Suppressor macrophage (primary cell): ENCODE data around the gene SRGAP1.

ENCODE experiments used
- DNase-seq, 4 experiments: peaks; one replicate each; pipeline ENCODE4 v3.0.0-alpha.2; 2020 to 2022

Gene SRGAP1

DNA sequence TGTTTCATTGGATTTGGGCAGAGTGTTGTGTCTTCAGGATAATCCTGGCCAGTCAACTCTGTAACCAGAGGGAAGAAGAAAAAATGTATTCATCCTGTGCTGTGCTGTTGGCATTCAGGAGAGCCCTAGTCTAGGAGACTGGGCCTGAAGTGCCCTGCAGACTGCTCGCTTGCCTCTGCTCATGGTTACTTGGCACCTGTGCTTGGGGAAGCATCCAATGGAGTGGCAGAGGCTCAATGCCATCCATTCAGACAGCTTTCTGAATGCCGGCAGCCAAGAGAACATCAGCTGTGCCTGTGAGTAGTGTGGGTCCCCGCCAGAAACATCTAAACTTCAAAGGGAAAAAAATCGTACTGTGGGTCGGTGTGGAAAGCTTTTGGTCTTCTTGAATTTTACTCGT lies 124.2 kb downstream of the SRGAP1 start:
- DNase-seq, result no peak

- no peak for DNase-seq
These were observed 132.4 kb downstream of the SRGAP1 start for GRCh38 chr12:63976902-63977395.

- no peak for DNase-seq
These were observed 132.9 kb downstream of the SRGAP1 start for GRCh38 chr12:63977441-63977840.

- no peak for DNase-seq
These were observed 134.0 kb downstream of the SRGAP1 start for GRCh38 chr12:63978519-63978918.

DNA sequence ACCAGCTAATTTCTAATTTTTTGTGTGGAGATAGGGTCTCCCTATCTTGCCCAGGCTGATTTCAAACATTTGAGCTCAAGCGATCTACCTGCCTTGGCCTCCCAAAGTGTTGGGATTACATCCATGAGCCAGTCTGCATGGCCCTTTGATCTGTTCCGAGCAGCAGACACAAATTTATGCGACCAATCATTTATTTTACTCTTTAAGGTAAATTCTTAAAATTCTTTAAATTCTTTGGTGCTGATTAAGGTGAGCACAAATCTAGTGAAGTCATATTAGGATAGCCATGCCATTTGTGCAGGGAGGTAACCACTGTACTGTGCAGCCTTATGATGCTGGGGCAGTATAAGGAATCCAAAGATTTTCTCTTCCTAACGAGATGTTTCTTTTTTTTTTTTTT lies 135.7 kb downstream of the SRGAP1 start:
- DNase-seq, result no peak

GRCh38 chr12:63981343-63981742 lies 136.8 kb downstream of the SRGAP1 start:
- DNase-seq, result no peak

DNA sequence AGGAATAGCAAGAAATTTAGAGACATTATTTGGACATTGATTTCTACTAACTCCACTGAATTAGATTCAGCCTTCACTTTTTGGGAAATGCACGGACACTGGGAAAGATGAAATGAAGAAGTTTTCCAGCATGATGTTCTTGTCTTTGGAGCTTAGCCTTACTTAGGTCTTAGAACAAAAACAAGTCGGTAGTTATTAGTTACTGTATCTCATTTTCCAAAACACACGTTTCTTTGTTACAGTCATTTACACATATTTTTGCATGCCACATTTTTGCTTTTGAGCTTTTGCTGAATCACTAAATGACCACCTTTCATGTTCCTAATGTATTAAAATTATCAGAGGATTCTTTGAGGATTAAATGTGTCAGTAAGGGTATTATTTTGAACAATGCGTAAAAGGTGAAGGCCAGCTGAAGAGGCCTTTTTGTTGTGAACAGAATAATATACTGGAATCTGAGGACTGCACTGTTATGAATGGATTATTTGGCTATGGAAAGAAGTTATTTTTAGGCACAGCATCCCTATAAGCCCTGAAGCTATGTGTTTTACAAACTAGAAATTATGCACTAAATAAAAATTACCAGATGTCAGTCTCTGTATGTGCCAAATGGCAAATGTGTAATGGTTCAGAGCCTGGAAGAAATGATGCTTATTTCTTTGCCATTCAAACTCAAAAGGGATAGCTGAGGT lies 138.2 kb downstream of the SRGAP1 start:
- DNase-seq, result no peak

DNA sequence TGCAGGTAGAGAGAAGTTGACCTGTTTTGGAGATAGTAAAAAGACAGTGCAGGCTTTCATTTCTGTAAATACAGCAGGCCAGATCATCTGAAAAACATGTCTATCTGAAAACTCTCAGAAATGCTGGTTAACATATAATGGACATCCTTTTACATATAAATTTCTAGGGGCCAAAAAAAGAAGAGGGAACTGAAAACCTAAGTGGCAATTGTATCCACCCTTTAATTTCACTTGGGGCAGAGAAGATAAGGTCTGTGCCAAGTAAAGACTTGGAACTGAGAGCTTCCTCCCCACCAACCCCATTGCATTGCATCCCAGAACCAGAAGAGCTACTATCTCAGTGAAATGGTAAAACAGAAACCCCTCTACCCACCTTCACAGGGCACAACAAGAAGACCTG lies 141.0 kb downstream of the SRGAP1 start:
- no peak for DNase-seq

DNA sequence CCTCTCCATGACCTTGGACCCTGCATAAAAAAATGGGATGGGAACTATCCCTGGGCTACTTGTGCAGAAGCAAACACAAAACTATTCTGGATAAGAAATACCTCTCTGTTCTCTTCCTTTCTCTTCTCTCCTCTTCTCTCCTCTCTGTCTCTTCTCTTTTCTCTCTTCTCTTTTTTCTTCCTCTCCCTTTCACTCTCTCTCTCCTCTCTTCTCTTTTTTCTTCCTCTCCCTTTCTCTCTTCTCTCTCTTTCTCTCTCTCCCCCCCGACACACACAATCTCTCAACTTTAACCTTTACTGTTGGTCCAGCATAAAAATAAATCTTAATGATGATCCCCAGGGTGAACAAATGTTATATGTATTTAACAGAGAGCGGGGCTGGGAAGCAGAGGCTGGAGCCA lies 141.4 kb downstream of the SRGAP1 start:
- DNase-seq, result no peak

- no peak for DNase-seq
These were observed 144.9 kb downstream of the SRGAP1 start for GRCh38 chr12:63989301-63989845.

- DNase-seq, result no peak
These were observed 146.5 kb downstream of the SRGAP1 start for GRCh38 chr12:63990828-63991547.

DNA sequence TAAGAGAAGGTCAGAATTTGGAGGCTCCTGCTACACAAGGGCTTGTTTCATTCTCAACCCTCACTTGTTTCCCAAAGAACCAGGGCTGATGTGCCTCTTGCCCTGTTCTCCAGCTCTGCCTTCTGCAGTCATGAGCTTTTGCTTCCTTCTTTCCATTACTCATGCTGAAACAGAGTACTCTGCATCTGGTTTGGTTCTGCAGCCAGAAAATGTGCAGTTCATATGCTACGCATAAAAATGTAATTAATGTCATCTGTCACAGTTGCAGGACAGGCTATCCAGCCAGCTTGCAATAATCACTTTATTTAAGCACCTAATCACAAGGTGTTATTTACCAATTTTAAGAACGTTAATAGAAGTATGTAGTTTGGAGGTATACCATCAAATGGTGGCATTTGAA lies 150.2 kb downstream of the SRGAP1 start:
- peak in 1 of 4 experiments; percentile 7 for DNase-seq

GRCh38 chr12:63995512-63995911 lies 151.0 kb downstream of the SRGAP1 start:
- DNase-seq, result no peak

- DNase-seq, result no peak
These were observed 152.1 kb downstream of the SRGAP1 start for GRCh38 chr12:63996556-63996955.

DNA sequence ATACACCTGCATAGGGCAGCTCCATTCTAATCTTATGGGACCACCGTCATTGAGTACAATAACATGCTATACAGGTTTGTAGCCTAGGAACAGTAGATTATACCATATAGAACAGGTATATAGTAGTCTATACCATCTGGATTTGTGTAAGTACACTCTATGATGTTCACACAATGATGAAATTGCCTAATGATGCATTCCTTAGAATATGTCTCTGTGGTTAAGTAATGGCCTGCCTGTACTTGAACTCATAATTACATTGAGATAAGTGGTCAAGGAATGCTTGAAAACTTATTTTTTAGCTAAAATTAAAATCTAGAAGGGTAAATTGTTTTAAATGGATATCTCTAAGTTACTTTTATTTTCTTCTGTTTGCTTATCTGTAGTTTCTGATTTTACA lies 152.7 kb downstream of the SRGAP1 start:
- DNase-seq, result no peak

DNA sequence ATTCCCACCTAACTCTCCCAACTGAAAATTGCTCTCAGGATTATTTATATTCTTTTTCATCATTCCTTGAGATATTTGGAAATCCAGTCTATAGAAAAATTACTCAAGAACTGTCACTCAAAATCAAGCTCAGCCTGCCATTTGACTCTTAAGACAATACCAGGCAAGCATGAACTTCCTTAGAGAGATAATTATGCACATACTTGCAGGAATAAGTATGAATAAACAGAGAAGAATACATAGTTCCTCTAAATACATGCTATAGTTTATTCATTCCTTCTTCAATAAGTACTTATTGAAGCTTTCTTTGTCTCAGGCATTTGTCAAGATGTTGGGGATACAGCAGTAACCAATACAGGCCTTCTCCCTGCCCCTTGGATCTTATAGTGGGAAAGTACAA lies 154.1 kb downstream of the SRGAP1 start:
- DNase-seq, result no peak

DNA sequence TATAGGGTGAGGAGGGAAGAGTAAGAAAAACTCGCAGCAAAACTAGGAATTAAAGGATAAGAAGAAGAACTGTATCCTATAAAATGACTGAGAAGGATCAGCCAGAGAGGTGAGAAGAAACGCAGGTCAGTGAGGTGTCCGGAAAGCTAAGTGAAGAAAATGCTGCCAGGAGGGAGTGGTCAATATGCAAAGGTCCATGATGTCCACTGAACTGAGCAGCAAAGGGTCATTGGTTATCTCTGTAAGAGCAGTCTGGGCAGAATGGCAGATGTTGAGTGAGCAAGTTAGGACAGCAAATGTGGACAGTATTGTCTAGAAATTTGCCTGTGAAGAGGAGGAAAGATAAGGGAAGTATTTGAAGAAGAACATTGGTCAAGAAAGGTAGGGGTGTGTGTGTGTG lies 155.4 kb downstream of the SRGAP1 start:
- DNase-seq, result no peak

DNA sequence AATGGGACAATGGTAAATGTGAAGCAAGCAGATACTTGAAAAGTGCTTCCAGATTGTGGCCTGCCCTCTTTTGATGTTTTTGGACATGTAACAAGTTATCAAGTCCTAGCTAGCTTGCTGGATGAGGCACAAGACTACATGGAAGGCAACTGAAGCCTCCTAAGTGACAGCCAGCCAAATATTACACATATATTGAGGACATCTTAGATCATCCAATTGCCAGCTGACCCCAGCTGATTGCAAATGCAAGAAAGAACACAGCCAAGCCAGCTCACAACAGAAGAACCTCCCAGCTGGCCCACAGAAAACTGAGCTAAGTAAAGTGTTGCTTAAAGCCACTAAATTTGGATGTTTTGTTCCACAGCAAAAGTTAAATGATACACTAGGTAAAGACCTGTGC lies 156.9 kb downstream of the SRGAP1 start:
- DNase-seq, result peak in 1 of 4 experiments; percentile 13

DNA sequence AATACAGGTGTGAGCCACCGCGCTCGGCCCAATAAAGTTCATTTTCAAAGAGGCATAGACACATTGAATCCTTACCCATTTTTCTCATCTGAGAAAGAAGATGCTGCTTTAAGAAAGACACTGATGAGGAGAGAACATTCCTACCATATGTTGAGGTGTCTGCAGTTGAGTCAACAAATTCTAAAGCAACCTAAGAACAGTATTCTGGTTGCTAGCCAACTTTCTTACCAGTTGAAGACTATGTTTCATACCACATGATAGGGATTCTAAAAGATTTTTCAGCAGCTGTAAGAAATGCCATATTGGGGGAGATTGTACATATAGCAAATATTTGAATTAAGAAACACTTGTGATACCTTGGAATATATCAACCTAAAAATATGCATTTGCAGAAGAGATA lies 160.1 kb downstream of the SRGAP1 start:
- DNase-seq, result no peak

DNA sequence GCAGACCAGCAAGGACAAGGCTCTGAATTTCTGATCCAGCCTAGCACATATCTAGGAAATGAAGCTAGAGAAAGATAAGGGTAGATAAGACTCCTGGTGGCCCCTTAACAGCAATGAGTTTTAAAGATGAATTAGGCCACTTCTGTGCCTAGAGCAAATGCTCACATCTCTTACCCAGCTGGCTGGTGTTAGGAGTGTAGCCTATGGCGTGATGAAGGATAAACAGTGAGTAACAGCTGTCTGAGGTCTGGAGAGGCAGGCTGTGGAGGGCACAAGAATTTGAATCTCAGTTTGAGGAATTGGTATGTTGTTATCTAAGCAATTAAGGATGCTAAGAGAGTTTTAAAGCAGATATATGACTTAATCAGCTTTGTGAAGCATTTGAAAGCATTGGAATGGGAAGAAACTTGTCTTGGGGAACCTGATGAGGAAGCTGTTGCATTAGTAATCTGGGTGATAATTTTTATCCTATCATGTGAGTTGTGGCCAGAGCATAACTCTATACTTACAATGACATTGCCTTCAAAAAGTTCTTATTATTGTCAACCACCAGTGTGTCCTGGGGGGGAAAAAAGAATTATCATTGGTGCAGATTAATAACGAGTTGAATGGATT lies 161.8 kb downstream of the SRGAP1 start:
- peak; percentile 13 to 58 (median 41) for DNase-seq

- DNase-seq, result no peak
These were observed 163.4 kb downstream of the SRGAP1 start for GRCh38 chr12:64007853-64008252.

- no peak for DNase-seq
These were observed 164.1 kb downstream of the SRGAP1 start for GRCh38 chr12:64008596-64008995.

GRCh38 chr12:64009321-64010068 lies 165.0 kb downstream of the SRGAP1 start:
- no peak for DNase-seq
